Measurements from ENCODE around the gene USP35.
"Not testable (repeated sequence)": the region's sequence is repeated elsewhere in the genome, so short reads cannot be mapped to it uniquely, and the experiment has no call there.

USP35 gene

GRCh38 chr11:78168539-78169477, 19.9 kb upstream of the USP35 start:
- DNase-seq (ENCODE audit: low read depth): no peak

- DNase-seq (ENCODE audit: low read depth): no peak
Observed at GRCh38 chr11:78170413-78170812, 18.3 kb upstream of the USP35 start.

- no peak for DNase-seq (ENCODE audit: low read depth)
Observed at GRCh38 chr11:78170874-78171549, 17.7 kb upstream of the USP35 start.

GRCh38 chr11:78171951-78172350, 16.8 kb upstream of the USP35 start:
- no peak for DNase-seq (ENCODE audit: low read depth)

- not testable (repeated sequence) for DNase-seq (ENCODE audit: low read depth)
Observed at GRCh38 chr11:78175862-78176261, 12.9 kb upstream of the USP35 start.

GRCh38 chr11:78176605-78177141, 12.0 kb upstream of the USP35 start:
- DNase-seq (ENCODE audit: low read depth): no peak

- DNase-seq (ENCODE audit: low read depth): no peak
Observed at GRCh38 chr11:78177216-78177615, 11.5 kb upstream of the USP35 start.

GRCh38 chr11:78179459-78180071, 9.2 kb upstream of the USP35 start:
- DNase-seq (ENCODE audit: low read depth): no peak

- no peak for DNase-seq (ENCODE audit: low read depth)
Observed at GRCh38 chr11:78180751-78181150, 8.0 kb upstream of the USP35 start.

GRCh38 chr11:78181185-78181584, 7.5 kb upstream of the USP35 start:
- DNase-seq (ENCODE audit: low read depth): no peak

- DNase-seq (ENCODE audit: low read depth): peak; percentile 39
Observed at GRCh38 chr11:78187366-78188285, 1.1 kb upstream of the USP35 start.

GRCh38 chr11:78189174-78189724, 530 bp downstream of the USP35 start:
- DNase-seq (ENCODE audit: low read depth): no peak

- no peak for DNase-seq (ENCODE audit: low read depth)
Observed at GRCh38 chr11:78189851-78190250, 1.1 kb downstream of the USP35 start.

- DNase-seq (ENCODE audit: low read depth): no peak
Observed at GRCh38 chr11:78190374-78190773, 1.7 kb downstream of the USP35 start.

- DNase-seq (ENCODE audit: low read depth): no peak
Observed at GRCh38 chr11:78190871-78191538, 2.3 kb downstream of the USP35 start.

- no peak for DNase-seq (ENCODE audit: low read depth)
Observed at GRCh38 chr11:78192223-78192719, 3.6 kb downstream of the USP35 start.

GRCh38 chr11:78192911-78193351, 4.2 kb downstream of the USP35 start:
- no peak for DNase-seq (ENCODE audit: low read depth)

- DNase-seq (ENCODE audit: low read depth): no peak
Observed at GRCh38 chr11:78193806-78194205, 5.1 kb downstream of the USP35 start.

- DNase-seq (ENCODE audit: low read depth): no peak
Observed at GRCh38 chr11:78194490-78194889, 5.8 kb downstream of the USP35 start.

- no peak for DNase-seq (ENCODE audit: low read depth)
Observed at GRCh38 chr11:78195917-78196560, 7.3 kb downstream of the USP35 start.

Data from activated T-helper 1 cell treated with Interleukin-2 at 50 U/mL for 16 hours (primary cell).